ENCODE data around the gene IDNK. TPM values are rescaled to one million over a fixed set of nuclear protein-coding genes. Genes with fewer than 3 reads are reported as not detected.

IDNK gene
- total and polyA plus RNA-seq, 10 of the 15 experiments (the other 5 are each of a cell fraction or from before 2014, with no cell fraction given) = 7.0 to 19.1 (median 10.6) TPM

DNA sequence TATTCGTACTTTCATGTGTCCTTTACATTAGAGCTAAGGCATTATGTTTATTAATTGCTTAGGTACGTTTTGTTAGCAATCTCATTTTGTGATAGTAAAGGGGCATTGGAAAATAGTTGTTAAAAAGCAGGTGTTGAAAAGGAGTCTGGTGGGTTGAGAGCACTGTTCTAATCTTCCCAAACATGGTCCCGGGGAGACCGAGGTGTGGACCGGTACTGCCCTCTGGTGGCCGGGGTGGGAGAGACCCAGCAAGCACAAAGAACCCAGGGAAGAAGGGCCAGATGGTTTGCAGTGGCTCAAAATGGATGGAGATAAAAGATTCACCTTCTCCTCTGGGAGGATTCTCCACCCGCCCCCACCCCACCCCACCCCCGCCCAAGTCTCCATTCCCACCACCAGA is 26.1 kb downstream of the IDNK start:
- no peak overlapping the region for H2AFZ ChIP-seq (ENCODE audit: control insufficient read depth, low read depth, low read length)
- in situ Hi-C loops (cut with MboI) = no loop called here

More for the DNA sequence above, 26.1 kb downstream of the IDNK start:
- Histone ChIP-seq H3K9me3 (replicated peaks; ENCODE audit: control insufficient read depth, insufficient read depth, low read length) (no peaks in the 10 kb centered on the region), H3K36me3 (ENCODE audit: control insufficient read depth in 2 of 2, insufficient read depth in 2 of 2, low read length in 1 of 2) (peaks cover 2 to 44% of the 10 kb centered on the region in 2 experiments), H3K9ac (ENCODE audit: control insufficient read depth, insufficient read depth, low read length) (no peak overlapping the region), H4K20me1 (ENCODE audit: control insufficient read depth, insufficient read depth) (no peaks in the 10 kb centered on the region), H3K4me2 (ENCODE audit: control insufficient read depth, insufficient read depth) (no peak overlapping the region), H3K4me3 (no peak overlapping the region), H3K4me1 (ENCODE audit: control insufficient read depth, insufficient read depth, low read length) (peaks cover 5% of the 10 kb centered on the region), H3K27ac (ENCODE audit: control insufficient read depth, insufficient read depth) (no peak overlapping the region), H3K27me3 (replicated peaks in 1 of 2; ENCODE audit: control insufficient read depth in 2 of 2, insufficient read depth in 2 of 2, low read length in 1 of 2) (no peaks in the 10 kb centered on the region), H3K79me2 (ENCODE audit: control insufficient read depth, insufficient read depth, low read length) (no peaks in the 10 kb centered on the region)
- SMC1A ChIA-PET (ENCODE audit: uncharacterized antibody, unreplicated experiment) = interaction anchor here (0.8 to 5.3 kb wide), 10 partner anchors 8 to 318 kb away, joined by 3 to 32 read pairs (median 5); partner anchors contain the start of genes IDNK and UBQLN1
- CTCF ChIA-PET = interaction anchor here (0.6 to 4.8 kb wide), 24 partner anchors 9 to 314 kb away, joined by 3 to 50 read pairs (median 6); partner anchors contain the start of genes IDNK and UBQLN1
- intact Hi-C loops (cut with micrococcal nuclease; ENCODE audit: unreplicated experiment) = loop anchor here (2.0 kb wide), 1 partner anchor 28 kb away; no protein-coding TSS in a partner anchor
- WGBS (ENCODE audit: insufficient coverage, insufficient replicate concordance, low lambda C conversion rate, missing lambda C conversion rate) = 17% methylated on average over 6 of the region's 8 CpGs
- no peak for DNase-seq (ENCODE audit: low read depth, low spot score)
- no TSS peak for BruUV-seq (replicated peaks)
- FAIRE-seq = no peak
- RAD21 ChIA-PET (ENCODE audit: unreplicated experiment) = interaction anchor here (0.5 to 2.9 kb wide), 12 partner anchors 12 to 382 kb away, joined by 3 to 31 read pairs (median 4); partner anchors contain the start of gene IDNK
- ATAC-seq = peak; percentile 94
- TF ChIP-seq HDGF (IDR thresholded peaks at IDR 0.05) (no peak), SMC3 (IDR thresholded peaks at IDR 0.05; ENCODE audit: borderline replicate concordance, low read length) (peak; percentile 63; the same call in 1 of the 2 replicates), YY1 (IDR thresholded peaks at IDR 0.05; ENCODE audit: low read depth, low read length) (peak; percentile 52), ASH2L (IDR thresholded peaks at IDR 0.05; ENCODE audit: borderline replicate concordance, low read depth) (no peak), SRF (IDR thresholded peaks at IDR 0.05; ENCODE audit: low read depth in 2 of 2, low read length in 2 of 2) (0 out of 4 replicates have a peak, but pooled peaks of 1 of the 2 experiments have one; percentile 16), RAD21 (IDR thresholded peaks at IDR 0.05; ENCODE audit: insufficient read depth, low read depth, low read length) (peak; percentile 63), SPI1 (IDR thresholded peaks at IDR 0.05; ENCODE audit: borderline replicate concordance, insufficient read depth, low read depth, low read length) (no peak), SMARCA5 (IDR thresholded peaks at IDR 0.05) (peak; percentile 83; the same call in 1 of the 2 replicates), ZNF274 (IDR thresholded peaks at IDR 0.05; ENCODE audit: insufficient read depth, insufficient read length) (no peak), NR2F1 (conservative IDR thresholded peaks at IDR 0.05) (no peak)
- TF ChIP-seq, protein P1, sequence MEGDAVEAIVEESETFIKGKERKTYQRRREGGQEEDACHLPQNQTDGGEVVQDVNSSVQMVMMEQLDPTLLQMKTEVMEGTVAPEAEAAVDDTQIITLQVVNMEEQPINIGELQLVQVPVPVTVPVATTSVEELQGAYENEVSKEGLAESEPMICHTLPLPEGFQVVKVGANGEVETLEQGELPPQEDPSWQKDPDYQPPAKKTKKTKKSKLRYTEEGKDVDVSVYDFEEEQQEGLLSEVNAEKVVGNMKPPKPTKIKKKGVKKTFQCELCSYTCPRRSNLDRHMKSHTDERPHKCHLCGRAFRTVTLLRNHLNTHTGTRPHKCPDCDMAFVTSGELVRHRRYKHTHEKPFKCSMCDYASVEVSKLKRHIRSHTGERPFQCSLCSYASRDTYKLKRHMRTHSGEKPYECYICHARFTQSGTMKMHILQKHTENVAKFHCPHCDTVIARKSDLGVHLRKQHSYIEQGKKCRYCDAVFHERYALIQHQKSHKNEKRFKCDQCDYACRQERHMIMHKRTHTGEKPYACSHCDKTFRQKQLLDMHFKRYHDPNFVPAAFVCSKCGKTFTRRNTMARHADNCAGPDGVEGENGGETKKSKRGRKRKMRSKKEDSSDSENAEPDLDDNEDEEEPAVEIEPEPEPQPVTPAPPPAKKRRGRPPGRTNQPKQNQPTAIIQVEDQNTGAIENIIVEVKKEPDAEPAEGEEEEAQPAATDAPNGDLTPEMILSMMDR (IDR thresholded peaks at IDR 0.05 in 2 of 3, conservative IDR thresholded peaks at IDR 0.05 in 1 of 3; ENCODE audit: control insufficient read depth in 2 of 3, extremely low read depth in 1 of 3, insufficient read depth in 1 of 3, low read depth in 3 of 3, low read length in 3 of 3) = peak; percentile 65 to 78 (median 73)
- TF ChIP-seq, protein P2, sequence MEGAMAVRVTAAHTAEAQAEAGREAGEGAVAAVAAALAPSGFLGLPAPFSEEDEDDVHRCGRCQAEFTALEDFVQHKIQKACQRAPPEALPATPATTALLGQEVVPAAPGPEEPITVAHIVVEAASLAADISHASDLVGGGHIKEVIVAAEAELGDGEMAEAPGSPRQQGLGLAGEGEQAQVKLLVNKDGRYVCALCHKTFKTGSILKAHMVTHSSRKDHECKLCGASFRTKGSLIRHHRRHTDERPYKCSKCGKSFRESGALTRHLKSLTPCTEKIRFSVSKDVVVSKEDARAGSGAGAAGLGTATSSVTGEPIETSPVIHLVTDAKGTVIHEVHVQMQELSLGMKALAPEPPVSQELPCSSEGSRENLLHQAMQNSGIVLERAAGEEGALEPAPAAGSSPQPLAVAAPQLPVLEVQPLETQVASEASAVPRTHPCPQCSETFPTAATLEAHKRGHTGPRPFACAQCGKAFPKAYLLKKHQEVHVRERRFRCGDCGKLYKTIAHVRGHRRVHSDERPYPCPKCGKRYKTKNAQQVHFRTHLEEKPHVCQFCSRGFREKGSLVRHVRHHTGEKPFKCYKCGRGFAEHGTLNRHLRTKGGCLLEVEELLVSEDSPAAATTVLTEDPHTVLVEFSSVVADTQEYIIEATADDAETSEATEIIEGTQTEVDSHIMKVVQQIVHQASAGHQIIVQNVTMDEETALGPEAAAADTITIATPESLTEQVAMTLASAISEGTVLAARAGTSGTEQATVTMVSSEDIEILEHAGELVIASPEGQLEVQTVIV (IDR thresholded peaks at IDR 0.05; ENCODE audit: borderline replicate concordance, partially characterized antibody) = no peak
- TF ChIP-seq, protein P3, sequence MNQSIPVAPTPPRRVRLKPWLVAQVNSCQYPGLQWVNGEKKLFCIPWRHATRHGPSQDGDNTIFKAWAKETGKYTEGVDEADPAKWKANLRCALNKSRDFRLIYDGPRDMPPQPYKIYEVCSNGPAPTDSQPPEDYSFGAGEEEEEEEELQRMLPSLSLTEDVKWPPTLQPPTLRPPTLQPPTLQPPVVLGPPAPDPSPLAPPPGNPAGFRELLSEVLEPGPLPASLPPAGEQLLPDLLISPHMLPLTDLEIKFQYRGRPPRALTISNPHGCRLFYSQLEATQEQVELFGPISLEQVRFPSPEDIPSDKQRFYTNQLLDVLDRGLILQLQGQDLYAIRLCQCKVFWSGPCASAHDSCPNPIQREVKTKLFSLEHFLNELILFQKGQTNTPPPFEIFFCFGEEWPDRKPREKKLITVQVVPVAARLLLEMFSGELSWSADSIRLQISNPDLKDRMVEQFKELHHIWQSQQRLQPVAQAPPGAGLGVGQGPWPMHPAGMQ (IDR thresholded peaks at IDR 0.05; ENCODE audit: borderline replicate concordance) = no peak
- TF ChIP-seq, protein P4, sequence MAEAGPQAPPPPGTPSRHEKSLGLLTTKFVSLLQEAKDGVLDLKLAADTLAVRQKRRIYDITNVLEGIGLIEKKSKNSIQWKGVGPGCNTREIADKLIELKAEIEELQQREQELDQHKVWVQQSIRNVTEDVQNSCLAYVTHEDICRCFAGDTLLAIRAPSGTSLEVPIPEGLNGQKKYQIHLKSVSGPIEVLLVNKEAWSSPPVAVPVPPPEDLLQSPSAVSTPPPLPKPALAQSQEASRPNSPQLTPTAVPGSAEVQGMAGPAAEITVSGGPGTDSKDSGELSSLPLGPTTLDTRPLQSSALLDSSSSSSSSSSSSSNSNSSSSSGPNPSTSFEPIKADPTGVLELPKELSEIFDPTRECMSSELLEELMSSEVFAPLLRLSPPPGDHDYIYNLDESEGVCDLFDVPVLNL (IDR thresholded peaks at IDR 0.05; ENCODE audit: low read depth, low read length) = no peak
- POLR2A ChIA-PET = interaction anchor here (0.6 to 1.8 kb wide), 3 partner anchors 28 to 83 kb away, joined by 3 to 5 read pairs (median 5); partner anchors contain the start of gene UBQLN1
